GM12892 (cell line): Measurements from ENCODE around the gene PTPRB.

Source experiments
- DNase-seq: peaks from one replicate; pipeline ENCODE4 v3.0.0; 2011; ENCODE audit not compliant: insufficient read length
- FAIRE-seq: peaks from 2 replicates; lab custom pipeline; 2011; peaks lifted over from hg19 to GRCh38; lab: Jason Lieb, UNC
- POLR2A ChIP-seq: IDR thresholded peaks from 2 replicates; pipeline ENCODE4 v1.6.1; 2011; ENCODE audit warnings: low read depth, low read length, control low read depth
- POLR2AphosphoS5 ChIP-seq: IDR thresholded peaks from 2 replicates; pipeline ENCODE4 v1.6.1; 2011; ENCODE audit warnings: low read depth, low read length, control low read depth
- TAF1 ChIP-seq: IDR thresholded peaks from 2 replicates; pipeline ENCODE4 v1.6.1; 2011; ENCODE audit warnings: low read depth, mild to moderate bottlenecking, control low read depth, low read length, borderline replicate concordance

PTPRB gene

DNA sequence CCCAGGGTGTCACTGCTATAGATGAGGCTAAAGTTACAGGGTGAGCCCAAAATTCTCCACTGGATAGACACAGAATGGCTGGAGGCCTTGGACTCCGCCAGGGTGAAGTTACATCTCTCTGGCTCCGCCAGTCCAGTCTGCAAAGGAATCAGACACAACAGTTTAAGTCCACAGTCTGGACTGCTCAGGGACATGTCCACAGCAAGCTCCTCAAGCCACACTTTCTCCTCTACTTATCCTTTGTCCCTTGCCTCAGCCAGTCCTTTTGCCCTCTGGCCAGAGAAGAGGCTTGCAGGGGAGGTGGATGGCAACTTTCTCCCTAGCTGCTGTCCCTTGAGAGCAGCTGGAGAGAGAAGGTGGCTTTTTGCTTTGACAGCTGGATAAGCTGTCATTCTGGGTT is 28.0 kb downstream of the PTPRB start:
- FAIRE-seq (no peak), DNase-seq (no peak)
- no peak for TF ChIP-seq TAF1
- no peak for TF ChIP-seq POLR2A
- TF ChIP-seq POLR2AphosphoS5, result no peak

GRCh38 chr12:70608184-70608583 is 29.0 kb downstream of the PTPRB start:
- DNase-seq (no peak), FAIRE-seq (no peak)
- TF ChIP-seq POLR2AphosphoS5 (no peak), POLR2A (no peak), TAF1 (no peak)

DNA sequence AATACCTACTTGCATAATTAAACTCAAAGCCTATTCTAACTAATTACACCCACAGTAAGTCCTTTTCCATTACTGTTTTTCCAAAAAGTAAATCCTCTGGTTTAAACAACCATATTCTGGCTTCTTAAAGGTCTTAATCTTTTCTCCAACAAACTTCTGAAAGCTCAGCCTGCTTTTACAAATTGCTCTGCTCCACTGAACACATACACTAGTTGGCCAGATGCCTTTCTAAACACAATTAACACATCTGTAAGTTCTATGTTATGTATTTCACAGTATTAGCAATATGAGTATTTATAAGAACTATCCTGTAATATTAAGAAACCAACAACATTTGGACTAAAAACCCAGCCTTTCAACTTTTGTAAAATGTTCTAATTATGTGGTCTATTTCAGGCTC is 30.1 kb downstream of the PTPRB start:
- DNase-seq (no peak), FAIRE-seq (no peak)
- TF ChIP-seq POLR2A (no peak), TAF1 (no peak), POLR2AphosphoS5 (no peak)

GRCh38 chr12:70605976-70606375 is 31.3 kb downstream of the PTPRB start:
- DNase-seq, result no peak
- FAIRE-seq, result no peak
- no peak for TF ChIP-seq POLR2AphosphoS5
- no peak for TF ChIP-seq TAF1
- no peak for TF ChIP-seq POLR2A

DNA sequence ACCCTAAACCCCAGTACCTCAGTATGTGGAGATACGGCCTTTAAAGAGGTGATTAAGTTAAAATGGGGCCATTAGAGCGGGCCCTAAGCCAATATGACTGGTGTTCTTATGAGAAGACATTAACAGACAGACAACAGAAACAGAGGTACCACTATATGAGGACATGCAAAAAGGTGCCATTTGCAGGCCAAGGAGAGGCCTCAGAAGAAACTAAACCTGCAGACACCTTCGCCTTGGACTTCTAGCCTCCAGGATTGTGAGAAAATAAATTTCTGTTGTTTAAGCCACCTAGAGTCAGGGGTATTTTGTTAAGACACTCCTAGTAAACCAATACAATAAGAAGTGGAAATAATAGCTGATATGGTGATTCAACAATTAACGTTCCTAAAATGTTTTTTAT is 32.6 kb downstream of the PTPRB start:
- TF ChIP-seq POLR2A (no peak), POLR2AphosphoS5 (no peak)
- no peak for DNase-seq
- no peak for FAIRE-seq

DNA sequence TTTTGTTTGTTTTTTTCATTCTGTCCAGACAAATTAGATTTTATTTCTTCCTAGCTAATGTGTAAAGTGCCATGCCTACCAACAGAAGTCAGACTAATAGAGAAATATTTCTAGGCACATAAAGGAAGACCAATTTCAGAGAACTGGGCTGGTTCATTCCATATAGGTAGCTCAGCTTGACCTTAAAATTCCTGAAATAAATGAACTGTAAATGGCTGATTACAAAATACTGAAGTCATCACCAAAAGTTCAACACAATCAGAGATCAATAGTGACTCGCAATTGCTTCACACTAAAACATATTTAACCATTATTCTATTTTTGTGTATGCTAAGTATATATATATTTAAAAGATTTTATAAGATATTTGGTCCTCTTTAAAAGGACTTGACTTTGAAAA is 34.2 kb downstream of the PTPRB start:
- TF ChIP-seq POLR2A (no peak), TAF1 (no peak), POLR2AphosphoS5 (no peak)
- no peak for FAIRE-seq
- DNase-seq, result no peak

GRCh38 chr12:70598467-70599193 is 38.6 kb downstream of the PTPRB start:
- no peak for FAIRE-seq
- no peak for TF ChIP-seq POLR2AphosphoS5
- no peak for TF ChIP-seq TAF1
- no peak for TF ChIP-seq POLR2A
- DNase-seq, result no peak

DNA sequence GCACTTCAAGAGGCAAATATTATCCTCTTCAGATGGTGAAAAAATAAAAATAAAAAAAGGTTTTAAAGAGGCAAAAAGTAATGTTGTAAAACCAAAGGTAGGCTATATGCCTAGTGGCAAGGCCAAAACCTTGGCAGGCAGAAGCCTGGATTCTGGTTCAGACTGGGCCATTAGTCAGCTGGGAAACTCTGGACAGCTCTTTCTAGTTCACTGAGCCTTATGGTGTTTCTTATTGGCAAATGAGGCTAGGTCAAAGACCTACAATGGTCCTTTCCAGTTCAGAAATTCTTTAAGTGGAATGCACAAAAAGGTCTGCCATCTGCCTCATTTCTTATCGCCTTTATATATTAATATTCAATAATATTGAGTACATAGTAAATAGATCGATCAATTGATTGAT is 44.6 kb downstream of the PTPRB start:
- TF ChIP-seq TAF1 (no peak), POLR2AphosphoS5 (no peak), POLR2A (no peak)
- FAIRE-seq (no peak), DNase-seq (no peak)

DNA sequence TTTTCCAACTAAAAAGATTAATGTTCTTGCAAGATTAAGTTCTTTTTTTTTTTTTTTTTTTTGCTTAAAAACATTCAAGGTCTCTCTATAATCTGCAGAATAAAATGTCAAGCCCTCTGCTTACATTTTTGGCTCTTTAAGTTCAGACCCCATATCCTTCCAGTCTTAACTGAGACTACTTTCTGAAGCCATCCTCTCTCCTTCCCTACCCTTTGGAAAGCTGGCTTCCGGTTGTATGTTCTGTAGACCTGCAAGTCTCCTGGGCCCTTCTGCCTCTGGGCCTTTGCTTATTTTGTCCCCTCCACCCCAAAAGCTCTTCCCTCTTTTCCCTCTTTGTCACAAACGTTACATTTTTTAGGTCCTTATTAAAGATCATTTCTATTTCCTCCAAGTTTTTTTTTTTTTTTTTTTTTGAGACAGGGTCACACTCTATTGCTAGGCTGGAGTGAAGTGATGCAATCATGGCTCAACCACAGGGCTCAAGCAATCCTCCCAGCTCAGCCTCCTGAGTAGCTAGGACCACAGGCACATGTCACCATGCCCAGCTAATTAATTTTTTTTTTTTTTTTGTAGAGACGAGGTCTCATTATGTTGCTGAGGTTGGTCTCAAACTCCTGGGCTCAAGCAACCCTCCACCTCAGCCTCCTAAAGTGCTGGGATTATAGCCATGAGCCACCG is 46.5 kb downstream of the PTPRB start:
- TF ChIP-seq TAF1 (no peak), POLR2A (no peak), POLR2AphosphoS5 (no peak)
- DNase-seq (no peak), FAIRE-seq (no peak)

- no peak for DNase-seq
- no peak for FAIRE-seq
- TF ChIP-seq TAF1 (no peak), POLR2A (no peak), POLR2AphosphoS5 (no peak)
These were observed 47.2 kb downstream of the PTPRB start for GRCh38 chr12:70590051-70590450.

DNA sequence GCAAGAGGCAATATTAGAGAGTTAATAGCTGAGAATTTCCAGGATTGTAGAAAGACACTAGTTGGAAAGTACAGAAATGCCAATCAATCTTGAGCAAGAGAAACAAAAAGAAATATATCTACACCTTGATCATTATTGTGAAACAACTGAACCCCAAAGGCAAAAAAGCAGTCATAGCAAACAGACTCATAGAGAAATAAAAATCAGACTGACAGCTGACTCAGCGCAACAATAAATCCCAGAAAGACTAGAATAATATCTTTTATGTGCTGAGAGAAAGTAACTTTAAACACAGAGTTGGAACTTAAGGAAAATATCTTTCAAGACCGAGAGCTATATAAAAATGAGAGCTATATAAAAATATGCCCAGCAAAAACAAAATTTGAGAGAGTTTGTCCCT is 52.9 kb downstream of the PTPRB start:
- FAIRE-seq (no peak), DNase-seq (no peak)
- no peak for TF ChIP-seq TAF1

GRCh38 chr12:70583251-70583650 is 54.0 kb downstream of the PTPRB start:
- TF ChIP-seq TAF1, result no peak
- no peak for TF ChIP-seq POLR2AphosphoS5
- TF ChIP-seq POLR2A, result no peak
- no peak for DNase-seq
- no peak for FAIRE-seq

DNA sequence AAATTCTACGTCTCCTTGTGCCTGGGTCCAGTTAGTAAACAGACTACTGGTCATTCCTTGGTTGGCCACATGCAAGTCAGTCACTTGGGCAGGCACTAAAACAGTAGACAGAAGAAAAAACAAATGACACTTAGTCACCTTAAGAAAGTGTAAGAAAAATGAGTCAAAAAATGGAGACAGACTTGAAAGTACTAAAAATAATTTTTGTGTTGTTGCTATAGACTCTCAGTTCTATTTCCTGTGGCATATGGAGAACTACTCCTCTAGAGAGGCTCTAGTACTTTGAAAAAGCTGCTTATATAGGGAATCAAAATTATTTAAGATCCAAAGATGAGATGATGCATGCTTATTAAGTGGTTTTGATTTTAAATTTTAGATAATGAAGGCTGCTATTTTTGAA is 56.0 kb downstream of the PTPRB start:
- DNase-seq (no peak), FAIRE-seq (no peak)
- TF ChIP-seq POLR2AphosphoS5 (no peak), POLR2A (no peak), TAF1 (no peak)
